GM19467 (cell line): ENCODE data around the gene OGT.
"Not testable (repeated sequence)": the region's sequence is repeated elsewhere in the genome, so short reads cannot be mapped to it uniquely, and the experiment has no call there.

Experiments used
- ATAC-seq: cut with Tn5 transposase; IDR thresholded peaks from one replicate; pipeline ENCODE4 v1.9.1; 2021; ENCODE audit warnings: mild to moderate bottlenecking, moderate library complexity; ENCODE audit not compliant: unreplicated experiment

OGT gene

GRCh38 chrX:71532753-71533425 lies at the start of gene OGT:
OGT (plus strand) TSS chrX:71533104; CDS start chrX:71533300, 196 bp downstream.
- ATAC-seq = peak; percentile 72

GRCh38 chrX:71487814-71488213 lies 45.1 kb upstream of the OGT start:
- ATAC-seq = no peak

- ATAC-seq = no peak
Measured at GRCh38 chrX:71489540-71489939, 43.4 kb upstream of the OGT start.

GRCh38 chrX:71492231-71493065 lies 40.5 kb upstream of the OGT start:
- no peak for ATAC-seq

- ATAC-seq = no peak
Measured at GRCh38 chrX:71493111-71493613, 39.7 kb upstream of the OGT start.

- ATAC-seq = not testable (repeated sequence)
Measured at GRCh38 chrX:71495979-71496378, 36.9 kb upstream of the OGT start.

- no peak for ATAC-seq
Measured at GRCh38 chrX:71496476-71496875, 36.4 kb upstream of the OGT start.

- ATAC-seq = not testable (repeated sequence)
Measured at GRCh38 chrX:71502080-71502479, 30.8 kb upstream of the OGT start.

GRCh38 chrX:71504346-71504745 lies 28.6 kb upstream of the OGT start:
- no peak for ATAC-seq

- no peak for ATAC-seq
Measured at GRCh38 chrX:71509289-71509688, 23.6 kb upstream of the OGT start.

GRCh38 chrX:71510161-71510560 lies 22.7 kb upstream of the OGT start:
- ATAC-seq = no peak

- not testable (repeated sequence) for ATAC-seq
Measured at GRCh38 chrX:71513731-71514130, 19.2 kb upstream of the OGT start.

GRCh38 chrX:71514367-71515037 lies 18.4 kb upstream of the OGT start:
- no peak for ATAC-seq

- ATAC-seq = no peak
Measured at GRCh38 chrX:71515038-71515396, 17.9 kb upstream of the OGT start.

GRCh38 chrX:71525316-71525715 lies 7.6 kb upstream of the OGT start:
- no peak for ATAC-seq

- ATAC-seq = no peak
Measured at GRCh38 chrX:71532078-71532752, 689 bp upstream of the OGT start.

GRCh38 chrX:71533516-71533850 lies 579 bp downstream of the OGT start:
- ATAC-seq = no peak

- no peak for ATAC-seq
Measured at GRCh38 chrX:71533851-71534561, 1.1 kb downstream of the OGT start.

- no peak for ATAC-seq
Measured at GRCh38 chrX:71534773-71535544, 2.1 kb downstream of the OGT start.

- no peak for ATAC-seq
Measured at GRCh38 chrX:71536285-71536684, 3.4 kb downstream of the OGT start.
